ENCODE results near the gene UHMK1.
"Not testable (repeated sequence)": the region's sequence is repeated elsewhere in the genome, so short reads cannot be mapped to it uniquely, and the experiment has no call there.

Gene UHMK1

DNA sequence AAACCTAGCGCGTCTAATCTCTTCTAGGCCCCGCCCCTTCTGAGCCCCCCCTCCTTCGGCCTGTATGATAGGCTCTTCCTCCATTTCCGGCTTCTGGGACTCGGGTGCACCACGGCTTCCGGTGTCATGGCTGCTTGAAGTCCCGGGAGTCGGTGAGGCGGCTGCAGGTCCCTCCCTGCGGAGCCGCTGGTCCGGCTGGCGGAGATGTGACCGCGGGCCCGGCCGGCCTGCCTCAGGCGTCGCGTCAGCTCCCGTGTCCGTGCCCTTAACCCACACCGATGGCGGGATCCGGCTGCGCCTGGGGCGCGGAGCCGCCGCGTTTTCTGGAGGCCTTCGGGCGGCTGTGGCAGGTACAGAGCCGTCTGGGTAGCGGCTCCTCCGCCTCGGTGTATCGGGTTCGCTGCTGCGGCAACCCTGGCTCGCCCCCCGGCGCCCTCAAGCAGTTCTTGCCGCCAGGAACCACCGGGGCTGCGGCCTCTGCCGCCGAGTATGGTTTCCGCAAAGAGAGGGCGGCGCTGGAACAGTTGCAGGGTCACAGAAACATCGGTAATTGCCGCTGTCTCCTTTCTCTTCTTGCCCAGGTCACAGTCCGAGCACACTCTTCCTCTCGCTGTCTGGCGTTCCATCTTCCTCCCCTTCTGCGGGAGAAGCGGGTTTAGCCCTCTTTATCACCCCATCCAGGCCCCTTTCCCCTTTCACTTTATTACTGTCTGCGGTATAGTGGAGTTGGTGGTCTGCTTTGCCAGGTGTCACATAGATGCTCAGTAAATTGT lies at the start of gene UHMK1:
TSS of gene UHMK1 (plus strand) at position 96 of the 773 bp plus-strand sequence. CDS start at position 279, 183 bp downstream.
- peak; percentile 63 to 69 (median 64) for DNase-seq (ENCODE audit: low read depth in 2 of 3, low spot score in 2 of 3)

- DNase-seq (ENCODE audit: low read depth in 2 of 3, low spot score in 2 of 3) = not testable (repeated sequence)
These were observed 43.3 kb upstream of the UHMK1 start for GRCh38 chr1:162454361-162454760.

DNA sequence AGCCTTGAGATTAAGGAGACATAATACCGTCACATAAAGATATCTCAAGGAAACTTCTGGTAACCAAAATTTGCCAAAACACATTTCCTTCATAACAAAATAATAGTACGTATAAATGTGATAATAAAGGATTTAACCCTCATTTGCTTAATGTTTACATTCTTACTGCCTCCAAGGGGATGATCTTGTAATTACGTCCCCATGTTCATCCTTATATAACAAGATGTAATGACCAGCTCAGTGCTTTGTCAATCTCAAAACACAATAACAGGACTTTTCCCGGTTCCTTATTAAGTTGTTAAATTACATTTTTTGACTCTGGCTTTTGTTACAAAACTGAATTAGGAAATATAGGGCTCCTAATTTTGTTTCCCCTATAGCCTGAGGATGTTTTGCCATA lies 41.3 kb upstream of the UHMK1 start:
- DNase-seq (ENCODE audit: low read depth in 2 of 3, low spot score in 2 of 3) = no peak

GRCh38 chr1:162458236-162458635 lies 39.4 kb upstream of the UHMK1 start:
- no peak for DNase-seq (ENCODE audit: low read depth in 2 of 3, low spot score in 2 of 3)

- not testable (repeated sequence) for DNase-seq (ENCODE audit: low read depth in 2 of 3, low spot score in 2 of 3)
These were observed 35.2 kb upstream of the UHMK1 start for GRCh38 chr1:162462425-162462824.

GRCh38 chr1:162463021-162463420 lies 34.6 kb upstream of the UHMK1 start:
- no peak for DNase-seq (ENCODE audit: low read depth in 2 of 3, low spot score in 2 of 3)

DNA sequence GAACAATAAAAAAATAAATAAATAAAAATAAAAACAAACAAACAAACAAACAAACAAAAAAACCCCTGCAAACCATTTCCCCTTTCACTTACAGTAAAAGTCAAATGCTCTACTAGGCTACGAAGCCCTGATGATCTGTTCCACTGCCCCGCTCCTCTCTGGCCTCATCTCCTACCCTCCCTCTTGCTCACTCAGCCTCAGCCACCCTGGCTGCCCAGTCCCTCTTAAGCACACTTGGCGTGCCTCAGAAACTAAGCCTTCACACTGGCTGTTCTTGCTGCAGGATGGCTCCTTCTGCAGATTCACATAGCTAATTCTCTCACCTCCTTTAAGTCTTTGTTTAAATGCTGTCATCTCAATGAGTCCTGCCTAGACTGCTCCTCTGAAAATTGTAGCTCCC lies 30.8 kb upstream of the UHMK1 start:
- DNase-seq (ENCODE audit: low read depth in 2 of 3, low spot score in 2 of 3) = no peak

DNA sequence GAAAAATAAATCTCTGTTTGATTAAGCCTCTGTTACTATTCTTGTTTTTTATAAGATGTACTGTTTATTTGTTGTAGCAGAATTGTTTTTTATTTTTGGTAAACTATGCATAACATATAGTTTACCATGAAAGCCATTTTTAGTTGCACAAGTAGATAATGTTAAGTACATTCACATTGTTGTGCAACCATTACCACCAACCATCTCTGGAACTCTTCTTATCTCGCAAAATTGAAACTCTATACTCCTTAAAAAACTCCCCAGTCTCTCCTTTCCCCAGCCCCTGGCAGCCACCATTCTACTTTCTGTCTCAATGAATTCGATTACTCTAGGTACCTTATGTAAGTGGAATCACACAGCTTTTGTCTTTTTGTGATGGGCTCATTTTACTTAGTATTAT lies 27.4 kb upstream of the UHMK1 start:
- DNase-seq (ENCODE audit: low read depth in 2 of 3, low spot score in 2 of 3) = no peak

GRCh38 chr1:162471290-162471853 lies 26.2 kb upstream of the UHMK1 start:
- DNase-seq (ENCODE audit: low read depth in 2 of 3, low spot score in 2 of 3) = no peak

GRCh38 chr1:162475089-162475488 lies 22.5 kb upstream of the UHMK1 start:
- no peak for DNase-seq (ENCODE audit: low read depth in 2 of 3, low spot score in 2 of 3)

- DNase-seq (ENCODE audit: low read depth in 2 of 3, low spot score in 2 of 3) = no peak
These were observed 22.0 kb upstream of the UHMK1 start for GRCh38 chr1:162475539-162476185.

DNA sequence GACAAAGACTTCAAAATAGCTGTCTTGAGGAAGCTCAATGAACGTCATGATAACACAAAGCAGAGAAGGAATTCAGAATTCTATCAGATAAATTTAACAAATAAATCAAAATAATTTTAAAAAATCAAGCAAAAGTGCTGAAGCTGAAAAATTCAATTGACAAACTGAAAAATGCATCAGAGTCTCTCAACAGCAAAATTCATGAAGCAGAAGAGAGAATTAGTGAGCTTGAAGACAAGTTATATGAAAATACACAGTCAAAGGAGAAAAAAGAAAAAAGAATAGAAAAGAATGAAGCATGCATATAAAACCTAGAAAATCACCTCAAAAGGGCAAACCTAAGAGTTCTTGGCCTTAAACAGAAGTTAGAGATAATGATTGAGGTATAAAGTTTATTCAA lies 21.0 kb upstream of the UHMK1 start:
- no peak for DNase-seq (ENCODE audit: low read depth in 2 of 3, low spot score in 2 of 3)

GRCh38 chr1:162485236-162485635 lies 12.4 kb upstream of the UHMK1 start:
- no peak for DNase-seq (ENCODE audit: low read depth in 2 of 3, low spot score in 2 of 3)

GRCh38 chr1:162487241-162487640 lies 10.4 kb upstream of the UHMK1 start:
- no peak for DNase-seq (ENCODE audit: low read depth in 2 of 3, low spot score in 2 of 3)

DNA sequence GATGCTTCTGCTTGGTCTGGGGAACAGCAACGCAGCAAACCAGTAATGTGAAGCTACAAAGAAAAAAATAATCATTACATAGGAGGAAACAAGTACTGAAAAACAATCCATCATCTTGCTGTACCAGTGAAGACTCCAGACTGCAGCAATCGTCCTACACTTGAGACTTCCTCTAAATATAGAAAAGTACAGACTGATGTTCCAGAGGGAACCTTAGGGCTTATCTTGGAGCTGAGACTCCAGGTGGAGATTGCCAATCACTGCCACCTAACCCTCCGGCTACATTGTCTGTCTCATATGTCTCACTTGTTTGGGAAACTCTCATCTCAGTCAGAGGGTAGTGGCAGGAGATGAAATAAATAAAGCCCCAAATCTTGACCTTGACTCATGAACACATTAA lies 9.4 kb upstream of the UHMK1 start:
- DNase-seq (ENCODE audit: low read depth in 2 of 3, low spot score in 2 of 3) = no peak

DNA sequence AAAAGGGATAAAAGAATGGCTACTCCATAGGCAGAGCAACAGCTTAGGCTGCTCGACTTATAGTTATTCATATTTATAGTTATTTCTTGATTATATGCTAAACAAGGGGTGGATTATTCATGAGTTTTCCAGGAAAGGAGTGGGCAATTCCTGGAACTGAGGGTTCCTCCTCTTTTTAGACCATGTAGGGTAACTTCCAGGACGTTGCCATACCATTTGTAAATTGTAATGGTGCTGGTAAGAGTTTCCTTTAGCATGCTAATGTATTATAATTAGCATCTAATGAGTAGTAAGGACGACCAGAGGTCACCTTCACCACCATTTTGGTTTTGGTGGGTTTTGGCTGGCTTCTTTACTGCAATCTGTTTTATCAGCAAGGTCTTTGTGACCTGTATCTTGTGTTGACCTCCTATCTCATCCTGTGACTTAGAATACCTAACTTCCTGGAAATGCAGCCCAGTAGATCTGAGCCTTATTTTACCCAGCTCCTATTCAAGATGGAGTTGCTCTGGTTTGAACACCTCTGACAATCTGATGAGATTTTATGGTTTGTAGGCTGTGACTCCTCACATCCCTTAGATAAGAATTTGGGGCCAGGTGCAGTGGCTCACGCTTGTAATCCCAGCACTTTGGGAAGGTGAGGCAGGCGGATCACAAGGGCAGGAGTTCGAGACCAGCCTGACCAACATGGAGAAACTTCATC lies 1.9 kb upstream of the UHMK1 start:
- not testable (repeated sequence) for DNase-seq (ENCODE audit: low read depth in 2 of 3, low spot score in 2 of 3)

GRCh38 chr1:162497104-162497722 lies 405 bp upstream of the UHMK1 start:
- no peak for DNase-seq (ENCODE audit: low read depth in 2 of 3, low spot score in 2 of 3)

- DNase-seq (ENCODE audit: low read depth in 2 of 3, low spot score in 2 of 3) = no peak
These were observed 835 bp downstream of the UHMK1 start for GRCh38 chr1:162498496-162498810.

DNA sequence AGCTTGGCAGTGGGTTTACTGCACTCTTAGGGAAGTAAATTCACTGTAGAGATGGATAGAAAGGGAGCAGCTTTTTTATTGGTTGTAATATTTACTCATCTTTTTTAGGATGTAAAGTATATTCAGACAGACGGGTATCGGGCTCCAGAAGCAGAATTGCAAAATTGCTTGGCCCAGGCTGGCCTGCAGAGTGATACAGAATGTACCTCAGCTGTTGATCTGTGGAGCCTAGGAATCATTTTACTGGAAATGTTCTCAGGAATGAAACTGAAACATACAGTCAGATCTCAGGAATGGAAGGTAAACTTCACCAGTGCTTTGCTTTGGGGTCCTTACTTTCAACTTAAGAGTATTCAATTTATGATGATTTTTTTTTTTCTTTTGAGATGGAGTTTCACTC lies 3.2 kb downstream of the UHMK1 start:
- DNase-seq (ENCODE audit: low read depth in 2 of 3, low spot score in 2 of 3) = no peak

DNA sequence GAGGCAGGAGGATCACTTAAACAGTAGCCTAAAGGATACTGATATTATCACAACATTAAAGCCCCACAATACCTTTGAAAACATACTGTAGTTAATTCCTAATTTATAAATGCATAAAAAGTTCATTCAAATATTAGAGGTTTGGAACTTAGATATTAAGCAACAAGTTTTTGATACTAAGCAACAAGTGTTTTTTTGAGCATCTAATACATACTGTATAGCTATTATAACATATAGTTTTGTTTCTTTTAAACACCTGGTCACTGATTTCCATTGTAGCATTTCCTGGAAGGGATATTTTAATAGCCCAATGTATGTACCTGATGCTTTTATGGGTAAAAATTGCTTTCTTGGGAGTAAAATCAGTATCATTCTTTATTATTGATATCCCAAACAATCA lies 4.5 kb downstream of the UHMK1 start:
- DNase-seq (ENCODE audit: low read depth in 2 of 3, low spot score in 2 of 3) = no peak

- DNase-seq (ENCODE audit: low read depth in 2 of 3, low spot score in 2 of 3) = no peak
These were observed 5.3 kb downstream of the UHMK1 start for GRCh38 chr1:162502928-162503327.

- DNase-seq (ENCODE audit: low read depth in 2 of 3, low spot score in 2 of 3) = no peak
These were observed 29.7 kb downstream of the UHMK1 start for GRCh38 chr1:162527314-162527713.
